Ovary (tissue), 9 donors: ENCODE measurements around the gene OR52A1. TPM values are rescaled to one million over a fixed set of nuclear protein-coding genes. Genes with fewer than 3 reads are reported as not detected.

Experiments used
- DNase-seq, 5 donors: peaks; one replicate each; pipeline ENCODE4 v3.0.0-alpha.2; 2019 to 2020
- H3K27ac ChIP-seq, 2 donors: fragments of 200-600 bp; one replicate each; pipeline versions ENCODE4 v1.5.1 to v1.8.0; 2019 to 2022
- H3K27me3 ChIP-seq: fragments of 200-600 bp; one replicate; pipeline ENCODE4 v1.8.0; 2022
- H3K36me3 ChIP-seq: fragments of 200-600 bp; sonication (generic); one replicate; pipeline ENCODE4 v1.5.1; 2019
- H3K4me1 ChIP-seq: one replicate; pipeline ENCODE4 v1.8.1; 2013; ENCODE audit warnings: mild to moderate bottlenecking, moderate library complexity; ENCODE audit not compliant: insufficient read depth
- H3K4me3 ChIP-seq: fragments of 200-600 bp; sonication (generic); one replicate; pipeline ENCODE4 v1.5.1; 2017
- H3K9me3 ChIP-seq, 2 donors: fragments of 200-600 bp in 1 of 2; sonication (generic) in 1 of 2; one replicate each; pipeline versions ENCODE4 v1.5.1 to v1.8.1; 2013 to 2019; ENCODE audit warnings: mild to moderate bottlenecking in 1 of 2, moderate library complexity in 1 of 2
- EP300 ChIP-seq: sonication (generic); formaldehyde crosslinking; IDR thresholded peaks from one replicate; pipeline ENCODE4 v1.6.1; 2017; ENCODE audit warnings: antibody characterized with exemption
- POLR2A ChIP-seq: fragments of 450-650 bp; IDR thresholded peaks from one replicate; pipeline ENCODE4 v1.6.1; 2017; ENCODE audit warnings: antibody characterized with exemption, mild to moderate bottlenecking, moderate library complexity
- WGBS, 3 donors: extraction: QIAGEN DNeasy Blood & Tissue Kit in 1 of 3; methylation state at CpG; one replicate each; pipeline versions ENCODE4 v1.1.5 to v1.1.7; 2013 to 2017; 5-methylcytosine and 5-hydroxymethylcytosine counted together
- intact Hi-C, 4 donors: fragments of 100-400 bp; cut with DNase I; formaldehyde crosslinking; loops; one replicate each; pipeline versions ENCODE4 v1.11.0 to v1.15.1; 2022 to 2023
- polyA plus RNA-seq, 2 donors: library from polyadenylated mRNA; stranded (reverse); fragments of 200-250 nt in 1 of 2; fragments of 350-450 nt in 1 of 2; fragmentation: Illumina TruSeq in 1 of 2; extraction: RNeasy Lipid Tissue Mini Kit (QIAGEN cat#74804) in 1 of 2; gene quantifications; one replicate each; pipeline ENCODE4 v1.2.3, GENCODE V29; 2013 to 2014
- total RNA-seq, 7 donors: library from RNA; depleted of rRNA in 2 of 7; stranded (reverse); fragments of >200 nt in 2 of 7; fragmentation: NEBNext Ultra II Directional in 3 of 7; extraction: Animal tissue kit (Norgen Biotek cat#: 25700) in 3 of 7; gene quantifications; one replicate each; pipeline versions ENCODE4 v1.1.0 to v1.2.4, GENCODE V29; 2016 to 2023
- TF ChIP-seq, protein P1 (sequence below), 3 donors: fragments of 450-650 bp in 2 of 3; fragments of 200-600 bp in 1 of 3; IDR thresholded peaks; one replicate each; pipeline versions ENCODE4 v1.5.1 to v1.8.0; 2016 to 2022; ENCODE audit warnings: antibody characterized with exemption in 3 of 3, mild to moderate bottlenecking in 1 of 3
- donor health status: DM: no; HTN: no; CAD: no; lungs with moderate emphysema.
- donor health status: DM: no; HTN: no; CAD: no.
- donor health status: Bipolar disorder and iron deficiency.
- donor health status: DM: yes; HTN: yes; CAD: no.
- donor health status: DM: no; HTN: no; CAD: no.
- donor health status: DM: yes; HTN: yes; CAD: no.

Gene OR52A1
- total and polyA plus RNA-seq, 9 donors: 0.02 TPM; not detected in 8

DNA sequence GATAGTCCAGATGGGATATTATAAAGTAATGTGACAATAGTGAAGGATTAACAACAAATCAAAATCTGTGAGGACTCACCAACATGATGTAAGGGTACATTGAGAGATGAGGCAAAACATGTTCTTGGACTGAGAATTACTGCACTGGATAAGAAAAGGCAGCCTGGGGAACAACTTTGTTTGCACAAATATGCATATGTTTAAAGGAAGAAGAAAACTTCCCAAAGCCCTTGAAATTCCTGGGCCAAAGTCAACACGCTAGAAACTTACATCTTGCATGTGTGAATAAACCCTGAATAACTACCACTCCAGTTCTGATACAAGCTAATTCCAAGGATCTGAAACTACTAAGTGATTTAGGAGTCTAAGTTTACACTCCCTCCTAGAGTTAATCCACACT, 17.5 kb downstream of the OR52A1 start:
- 14 to 39% (median 16%) methylated on average over 1 of the region's 1 CpG for WGBS, 3 donors
- intact Hi-C loops: no loop called here
- Histone ChIP-seq H3K4me1 (no peaks in the 10 kb centered on the region), H3K4me3 (no peak overlapping the region), H3K36me3 (no peaks in the 10 kb centered on the region), H3K27ac (no peak overlapping the region), H3K9me3 (no peaks in the 10 kb centered on the region), H3K27me3 (no peaks in the 10 kb centered on the region)
- TF ChIP-seq POLR2A: no peak
- no peak for TF ChIP-seq EP300
- TF ChIP-seq, protein P1, sequence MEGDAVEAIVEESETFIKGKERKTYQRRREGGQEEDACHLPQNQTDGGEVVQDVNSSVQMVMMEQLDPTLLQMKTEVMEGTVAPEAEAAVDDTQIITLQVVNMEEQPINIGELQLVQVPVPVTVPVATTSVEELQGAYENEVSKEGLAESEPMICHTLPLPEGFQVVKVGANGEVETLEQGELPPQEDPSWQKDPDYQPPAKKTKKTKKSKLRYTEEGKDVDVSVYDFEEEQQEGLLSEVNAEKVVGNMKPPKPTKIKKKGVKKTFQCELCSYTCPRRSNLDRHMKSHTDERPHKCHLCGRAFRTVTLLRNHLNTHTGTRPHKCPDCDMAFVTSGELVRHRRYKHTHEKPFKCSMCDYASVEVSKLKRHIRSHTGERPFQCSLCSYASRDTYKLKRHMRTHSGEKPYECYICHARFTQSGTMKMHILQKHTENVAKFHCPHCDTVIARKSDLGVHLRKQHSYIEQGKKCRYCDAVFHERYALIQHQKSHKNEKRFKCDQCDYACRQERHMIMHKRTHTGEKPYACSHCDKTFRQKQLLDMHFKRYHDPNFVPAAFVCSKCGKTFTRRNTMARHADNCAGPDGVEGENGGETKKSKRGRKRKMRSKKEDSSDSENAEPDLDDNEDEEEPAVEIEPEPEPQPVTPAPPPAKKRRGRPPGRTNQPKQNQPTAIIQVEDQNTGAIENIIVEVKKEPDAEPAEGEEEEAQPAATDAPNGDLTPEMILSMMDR (IDR thresholded peaks at IDR 0.05): no peak
- DNase-seq: no peak

DNA sequence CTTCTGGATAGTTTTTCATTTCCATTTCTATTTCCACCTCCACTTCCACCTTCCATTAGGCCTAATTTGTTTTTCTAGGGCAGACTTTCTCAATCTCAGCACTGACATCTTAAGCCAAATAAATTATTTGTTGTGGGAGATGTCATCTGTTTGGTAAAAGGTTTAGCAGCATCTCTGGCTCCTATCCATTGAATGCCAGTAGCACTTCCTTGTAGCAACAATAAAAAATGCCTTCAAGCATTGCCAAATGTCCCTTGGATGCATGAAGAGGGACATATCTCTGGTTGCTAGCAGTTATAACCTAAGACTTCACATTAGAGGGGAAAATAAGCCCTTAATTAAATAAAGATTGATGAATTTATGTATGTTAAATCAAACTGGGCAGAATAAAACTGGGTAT, 18.3 kb downstream of the OR52A1 start:
- no peaks in the 10 kb centered on the region for H3K36me3 ChIP-seq
- intact Hi-C loops: no loop called here
- DNase-seq: no peak
- H3K4me3 ChIP-seq: no peak overlapping the region
- TF ChIP-seq POLR2A: no peak
- no peak for TF ChIP-seq EP300
- TF ChIP-seq, protein P1 (IDR thresholded peaks at IDR 0.05): no peak
- H3K27ac ChIP-seq: no peak overlapping the region
- H3K9me3 ChIP-seq: no peaks in the 10 kb centered on the region
- no peaks in the 10 kb centered on the region for H3K4me1 ChIP-seq
- no peaks in the 10 kb centered on the region for H3K27me3 ChIP-seq

DNA sequence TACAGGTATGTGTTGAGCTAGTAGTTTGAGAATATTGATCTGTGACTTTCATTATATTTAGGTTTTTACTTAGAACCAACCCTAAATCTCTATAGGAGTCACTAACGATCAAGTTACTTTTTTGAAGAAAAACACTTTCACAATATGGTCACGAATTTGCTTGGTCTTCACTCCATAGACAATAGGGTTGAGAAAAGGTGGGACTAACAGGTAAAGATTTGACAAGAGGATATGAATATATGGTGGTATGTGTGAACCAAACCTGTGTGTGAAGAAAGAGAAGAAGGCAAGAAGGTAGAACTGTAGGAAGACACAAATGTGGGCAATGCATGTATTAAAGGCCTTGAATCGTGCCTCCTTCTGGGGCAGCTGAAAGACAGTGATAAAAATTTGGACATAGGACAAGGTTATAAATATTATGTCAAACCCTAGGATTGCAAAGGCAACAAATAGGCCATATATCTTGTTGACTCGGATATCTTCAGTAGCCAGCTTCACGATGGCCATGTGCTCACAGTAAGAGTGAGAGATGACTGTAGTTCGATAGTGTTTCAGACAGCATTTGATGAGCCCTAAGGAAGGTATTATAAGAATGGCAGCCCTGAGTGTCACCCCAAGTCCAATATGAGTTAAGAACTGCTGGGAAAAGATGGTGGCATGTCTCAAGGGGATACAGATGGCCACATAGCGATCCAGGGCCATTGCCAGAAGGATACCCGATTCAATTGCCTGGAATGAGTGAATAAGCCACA, 22.8 kb downstream of the OR52A1 start:
- TF ChIP-seq POLR2A (no peak), EP300 (no peak)
- TF ChIP-seq, protein P1 (IDR thresholded peaks at IDR 0.05): no peak
- 85 to 86% (median 86%) methylated on average over 8 of the region's 8 CpGs for WGBS, 3 donors
- Histone ChIP-seq H3K4me3 (no peak overlapping the region), H3K9me3 (no peaks in the 10 kb centered on the region), H3K4me1 (no peaks in the 10 kb centered on the region), H3K36me3 (no peaks in the 10 kb centered on the region), H3K27me3 (no peaks in the 10 kb centered on the region), H3K27ac (no peak overlapping the region)
- no peak for DNase-seq
- intact Hi-C loops: no loop called here

DNA sequence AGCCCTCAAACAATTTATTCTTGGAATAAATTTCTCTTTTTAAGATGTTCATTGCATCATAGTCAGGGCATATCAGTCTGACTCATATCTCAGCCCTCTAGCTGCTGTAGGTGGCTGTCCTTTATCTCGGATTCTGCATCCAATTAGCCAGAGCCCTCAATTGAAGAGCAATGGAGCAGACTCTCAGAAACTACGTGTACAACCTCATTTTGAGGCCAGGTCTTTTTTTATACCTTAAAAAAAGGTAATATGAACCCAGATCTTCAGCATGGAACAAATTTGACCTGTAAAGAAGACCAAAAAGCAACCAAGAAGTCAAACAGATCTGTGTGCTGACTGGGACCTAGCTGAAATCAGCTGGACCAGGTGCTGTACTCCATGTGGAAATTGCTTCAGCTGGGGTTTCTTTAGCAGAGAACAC, 25.1 kb downstream of the OR52A1 start:
- intact Hi-C loops: no loop called here
- 51 to 68% (median 58%) methylated on average over 2 of the region's 2 CpGs for WGBS, 3 donors
- Histone ChIP-seq H3K4me1 (no peaks in the 10 kb centered on the region), H3K36me3 (no peaks in the 10 kb centered on the region), H3K9me3 (no peaks in the 10 kb centered on the region), H3K27ac (no peak overlapping the region), H3K4me3 (no peak overlapping the region), H3K27me3 (no peaks in the 10 kb centered on the region)
- TF ChIP-seq, protein P1 (IDR thresholded peaks at IDR 0.05): no peak
- TF ChIP-seq EP300 (no peak), POLR2A (no peak)
- no peak for DNase-seq
